Sigmoid colon (tissue), 7 donors: Measurements from ENCODE around the gene CCDC122. TPM values are rescaled to one million over a fixed set of nuclear protein-coding genes. Genes with fewer than 3 reads are reported as not detected.
A peak's percentile ranks its signal among the peaks of the same experiment; 100 is the strongest.

Experiments used
- DNase-seq: peaks from one replicate; pipeline ENCODE4 v3.0.0-alpha.2; 2019
- H3K27ac ChIP-seq, 4 donors: fragments of 200-600 bp; sonication (generic); one replicate each; pipeline ENCODE4 v1.5.1; 2016 to 2019; ENCODE audit warnings: mild to moderate bottlenecking in 1 of 4
- H3K27me3 ChIP-seq, 3 donors: fragments of 200-600 bp; sonication (generic); one replicate each; pipeline ENCODE4 v1.5.1; 2019; ENCODE audit warnings: mild to moderate bottlenecking in 1 of 3
- H3K36me3 ChIP-seq, 4 donors: fragments of 200-600 bp; sonication (generic); one replicate each; pipeline ENCODE4 v1.5.1; 2016 to 2019
- H3K4me1 ChIP-seq, 4 donors: fragments of 200-600 bp; sonication (generic); one replicate each; pipeline ENCODE4 v1.5.1; 2017 to 2019
- H3K4me3 ChIP-seq, 4 donors: fragments of 200-600 bp; sonication (generic); one replicate each; pipeline ENCODE4 v1.5.1; 2017 to 2019; ENCODE audit warnings: mild to moderate bottlenecking in 2 of 4, moderate library complexity in 1 of 4
- H3K9me3 ChIP-seq, 4 donors: fragments of 200-600 bp in 3 of 4; sonication (generic) in 3 of 4; one replicate each; pipeline versions ENCODE4 v1.5.1 to v1.6.1; 2013 to 2019
- CTCF ChIP-seq, 4 experiments: fragments of 450-650 bp in 3 of 4; fragments of 200-600 bp in 1 of 4; IDR thresholded peaks; one replicate each; pipeline ENCODE4 v1.5.1; 2016 to 2019; ENCODE audit warnings: antibody characterized with exemption in 4 of 4, mild to moderate bottlenecking in 3 of 4, moderate library complexity in 2 of 4
- EP300 ChIP-seq, 4 donors: sonication (generic); formaldehyde crosslinking; IDR thresholded peaks; one replicate each; pipeline ENCODE4 v1.6.1; 2017; ENCODE audit warnings: antibody characterized with exemption in 4 of 4
- POLR2A ChIP-seq, 2 donors: fragments of 450-650 bp; IDR thresholded peaks; one replicate each; pipeline ENCODE4 v1.6.1; 2016; ENCODE audit warnings: antibody characterized with exemption in 2 of 2, mild to moderate bottlenecking in 2 of 2, moderate library complexity in 2 of 2
- POLR2AphosphoS5 ChIP-seq, 4 donors: sonication (generic); formaldehyde crosslinking; IDR thresholded peaks; one replicate each; pipeline ENCODE4 v1.6.1; 2017; ENCODE audit warnings: antibody characterized with exemption in 4 of 4
- WGBS, 2 donors: extraction: QIAGEN DNeasy Blood & Tissue Kit; methylation state at CpG; one replicate each; pipeline ENCODE4 v1.1.7; 2013; 5-methylcytosine and 5-hydroxymethylcytosine counted together
- intact Hi-C: fragments of 100-400 bp; cut with DNase I; formaldehyde crosslinking; loops from one replicate; pipeline ENCODE4 v1.15.1; 2023
- polyA plus RNA-seq, 3 donors: library from polyadenylated mRNA; stranded (reverse); fragments of 200-250 nt; gene quantifications; one replicate each; pipeline ENCODE4 v1.2.3, GENCODE V29; 2013
- total RNA-seq, 4 donors: library from RNA; depleted of rRNA; stranded (reverse); fragments of >200 nt; gene quantifications; one replicate each; pipeline ENCODE4 v1.1.0, GENCODE V29; 2016
- donor health status: healthy with polysubstance abuse.
- donor health status: Bipolar disorder and iron deficiency.
- donor health status: healthy.

CCDC122 gene
- total RNA-seq, result 1 to 10 TPM; 1.2 to 3.9 (median 3.1) TPM
- polyA plus RNA-seq, result 1 to 10 TPM; 3.7 to 7.4 (median 7.2) TPM

DNA sequence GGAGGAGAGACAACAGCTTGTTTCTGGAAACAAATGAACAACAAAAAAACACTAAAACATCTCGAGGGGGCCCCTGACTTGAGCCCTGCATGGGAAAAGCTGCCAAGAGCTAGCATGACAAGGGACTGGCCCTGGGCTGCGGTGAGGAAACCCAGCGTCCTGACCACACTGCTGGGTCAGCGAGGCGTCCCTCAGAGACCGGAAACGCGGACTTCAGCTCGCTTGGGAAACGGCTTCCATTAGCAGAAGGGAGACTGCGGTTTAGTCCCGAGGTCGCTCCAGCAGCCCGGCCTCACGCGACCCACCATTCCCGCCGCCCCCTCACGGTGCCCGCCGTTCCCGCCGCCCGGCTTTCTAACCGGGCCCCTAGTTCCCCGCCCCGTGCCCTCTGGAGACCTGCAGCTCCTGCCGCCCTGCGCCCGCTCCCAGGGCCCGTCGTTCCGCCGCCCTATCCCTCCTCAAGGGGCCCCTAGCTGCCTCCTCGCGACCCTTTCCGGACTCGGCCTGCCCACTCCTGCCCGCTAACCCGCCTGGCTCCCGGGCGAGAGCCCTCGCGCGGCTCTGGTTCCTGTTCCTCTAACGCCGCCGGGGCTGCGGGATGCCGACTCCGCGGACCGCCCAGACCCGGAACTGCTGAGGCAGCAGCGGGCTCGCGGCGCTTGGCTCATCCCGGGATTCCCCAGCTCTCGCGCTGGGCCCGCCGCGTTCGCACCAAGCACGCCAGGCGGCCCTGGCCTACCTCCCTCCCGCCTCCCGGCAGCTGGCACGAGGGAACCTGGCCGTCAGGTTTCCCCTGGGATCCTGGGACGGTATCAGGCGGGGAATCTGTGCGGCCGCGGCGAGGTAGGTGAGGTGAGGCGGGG is at the start of gene CCDC122:
Gene CCDC122, minus strand, starts transcription at position 849 of the 863 bp plus-strand sequence. CDS start 10,364 bp downstream, outside the sequence.
- H3K4me1 ChIP-seq, result peaks cover 0 to 22% (median 11%) of the 10 kb centered on the region in 4 donors
- no peaks in the 10 kb centered on the region for H3K27me3 ChIP-seq
- H3K36me3 ChIP-seq, result no peaks in the 10 kb centered on the region
- peak; percentile 91 for DNase-seq
- H3K27ac ChIP-seq, result peak within 1 kb of the TSS; percentile 94 to 99 (median 96)
- peak within 1 kb of the TSS; percentile 82 to 94 (median 86) for H3K4me3 ChIP-seq
- TF ChIP-seq POLR2AphosphoS5 (IDR thresholded peaks at IDR 0.05) (peak; percentile 35 to 89 (median 56)), POLR2A (IDR thresholded peaks at IDR 0.05) (peak in 1 of 2 donors; percentile 57), CTCF (IDR thresholded peaks at IDR 0.05) (no peak)
- no peaks in the 10 kb centered on the region for H3K9me3 ChIP-seq
- intact Hi-C loops, result loop anchor here (5.0 to 10.0 kb wide), 3 partner anchors 334 to 1282 kb away; no protein-coding TSS in a partner anchor
- WGBS, 2 donors, result 1% methylated on average over 78 of the region's 78 CpGs

DNA sequence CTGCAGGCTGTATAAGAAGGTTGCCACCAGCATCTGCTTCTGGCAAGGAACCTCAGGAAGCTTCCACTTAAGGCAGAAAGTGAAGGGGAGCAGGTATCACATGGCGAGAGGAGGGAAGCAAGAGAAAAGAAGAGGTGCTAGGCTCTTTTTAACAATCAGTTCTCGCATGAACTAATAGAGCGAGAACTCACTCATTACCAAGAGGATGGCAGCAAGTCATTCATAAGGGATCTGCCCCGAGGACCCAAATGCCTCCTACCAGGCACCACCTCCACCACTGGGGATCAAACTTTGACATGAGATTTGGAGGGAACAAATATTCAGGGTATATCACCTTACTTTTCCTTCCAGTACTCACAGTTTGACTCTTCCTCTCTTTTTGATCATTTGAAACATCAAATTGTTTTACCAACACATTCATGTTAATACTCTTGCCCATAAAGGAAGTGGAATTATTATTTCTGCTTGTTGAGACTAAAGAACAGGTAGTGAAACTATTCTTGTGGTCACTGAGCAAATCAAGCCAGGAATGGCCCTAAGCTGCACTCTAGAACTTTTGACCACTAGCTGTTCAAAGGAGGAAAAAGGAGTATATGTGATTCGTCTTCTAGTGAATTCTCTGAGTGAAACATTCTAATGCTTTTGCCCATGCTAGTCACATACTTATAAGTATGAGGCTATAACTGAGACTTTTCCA is 45.2 kb upstream of the CCDC122 start:
- Histone ChIP-seq H3K4me1 (no peaks in the 10 kb centered on the region), H3K9me3 (no peaks in the 10 kb centered on the region), H3K4me3 (no peak overlapping the region), H3K27me3 (no peaks in the 10 kb centered on the region), H3K36me3 (no peaks in the 10 kb centered on the region), H3K27ac (no peak overlapping the region)
- intact Hi-C loops, result no loop called here
- TF ChIP-seq POLR2AphosphoS5 (IDR thresholded peaks at IDR 0.05) (no peak), POLR2A (IDR thresholded peaks at IDR 0.05) (no peak), EP300 (IDR thresholded peaks at IDR 0.05) (no peak), CTCF (IDR thresholded peaks at IDR 0.05) (no peak)
- DNase-seq, result no peak
- 79 to 94% methylated on average over 5 of the region's 5 CpGs for WGBS, 2 donors

DNA sequence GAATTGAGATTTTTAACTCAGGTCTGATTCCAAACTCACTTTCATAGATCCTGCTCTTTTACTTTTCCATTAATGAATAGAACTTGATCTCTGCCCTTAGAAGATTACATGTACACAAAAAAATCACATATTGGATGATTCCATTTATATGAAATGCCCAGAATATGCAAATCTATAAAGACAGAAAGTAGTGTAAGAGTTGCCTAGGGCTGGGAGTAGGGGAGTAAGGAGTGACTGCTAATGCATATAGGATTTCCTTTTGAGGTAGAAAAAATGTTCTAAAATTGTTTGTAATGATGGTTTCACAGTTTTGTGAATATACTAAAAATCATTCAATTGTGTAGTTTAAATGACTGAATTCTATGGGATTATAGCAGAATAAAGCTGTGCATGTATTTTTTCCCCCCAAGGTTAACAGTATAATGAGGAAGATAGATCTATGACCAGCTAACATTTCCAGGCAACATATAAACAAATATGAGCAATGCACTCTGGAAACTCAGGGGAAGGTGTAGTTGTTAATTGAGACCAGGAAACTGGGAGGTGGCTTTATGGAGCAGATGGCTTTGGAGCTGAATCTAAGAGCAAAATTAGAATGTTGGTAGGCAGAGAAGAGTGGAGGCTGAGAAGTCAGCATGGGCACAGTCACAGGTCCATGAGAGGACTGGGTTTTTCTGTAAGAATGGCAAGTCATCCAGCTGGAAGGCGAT is 41.6 kb upstream of the CCDC122 start:
- Histone ChIP-seq H3K4me3 (no peak overlapping the region), H3K9me3 (no peaks in the 10 kb centered on the region), H3K27ac (no peak overlapping the region), H3K36me3 (no peaks in the 10 kb centered on the region), H3K27me3 (no peaks in the 10 kb centered on the region), H3K4me1 (no peaks in the 10 kb centered on the region)
- no peak for DNase-seq
- no peak for TF ChIP-seq POLR2AphosphoS5 (IDR thresholded peaks at IDR 0.05)
- no peak for TF ChIP-seq EP300 (IDR thresholded peaks at IDR 0.05)
- TF ChIP-seq POLR2A (IDR thresholded peaks at IDR 0.05), result no peak
- TF ChIP-seq CTCF (IDR thresholded peaks at IDR 0.05), result no peak
- intact Hi-C loops, result no loop called here
- WGBS, 2 donors, result 98 to 100% methylated on average over 1 of the region's 1 CpG

- 81 to 82% methylated on average over 5 of the region's 5 CpGs for WGBS, 2 donors
- Histone ChIP-seq H3K4me1 (no peaks in the 10 kb centered on the region), H3K4me3 (no peak overlapping the region), H3K27me3 (no peaks in the 10 kb centered on the region), H3K27ac (no peak overlapping the region), H3K9me3 (no peaks in the 10 kb centered on the region), H3K36me3 (no peaks in the 10 kb centered on the region)
- DNase-seq, result no peak
- intact Hi-C loops, result no loop called here
- TF ChIP-seq POLR2A (IDR thresholded peaks at IDR 0.05) (no peak), EP300 (IDR thresholded peaks at IDR 0.05) (no peak), CTCF (IDR thresholded peaks at IDR 0.05) (no peak), POLR2AphosphoS5 (IDR thresholded peaks at IDR 0.05) (no peak)
These were observed 39.1 kb upstream of the CCDC122 start for GRCh38 chr13:43918636-43919035.
